Measurements from ENCODE around the gene ATG9B. TPM values are rescaled to one million over a fixed set of nuclear protein-coding genes. Genes with fewer than 3 reads are reported as not detected.

Gene ATG9B
- total RNA-seq, 2 donors from 2014 or later = not detected

DNA sequence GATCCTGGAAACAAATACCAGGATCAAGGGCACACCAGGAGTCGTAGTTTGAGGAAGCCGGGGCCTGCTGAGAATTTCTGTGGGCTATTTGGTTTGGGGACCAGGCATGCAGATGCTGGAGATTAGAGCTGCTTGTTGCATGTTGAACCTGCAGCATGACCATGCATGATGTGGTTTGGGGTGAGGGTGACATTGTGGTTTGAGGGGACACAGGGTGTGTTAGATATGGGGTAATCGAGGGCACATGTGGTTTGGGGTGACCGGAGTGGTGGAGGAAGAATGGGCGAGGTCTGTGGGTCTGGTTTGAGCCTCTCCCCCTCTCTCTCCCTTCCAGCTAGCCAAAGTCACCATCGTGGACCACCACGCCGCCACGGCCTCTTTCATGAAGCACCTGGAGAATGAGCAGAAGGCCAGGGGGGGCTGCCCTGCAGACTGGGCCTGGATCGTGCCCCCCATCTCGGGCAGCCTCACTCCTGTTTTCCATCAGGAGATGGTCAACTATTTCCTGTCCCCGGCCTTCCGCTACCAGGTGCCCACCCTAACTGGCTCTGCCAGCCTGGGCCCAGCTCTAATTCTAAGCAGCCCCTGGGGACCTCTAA is 23.3 kb downstream of the ATG9B start:
- no peaks in the 10 kb centered on the region for H3K27me3 ChIP-seq
- peaks cover 0 to 10% of the 10 kb centered on the region in 2 donors for H3K4me1 ChIP-seq
- H3K9me3 ChIP-seq = no peaks in the 10 kb centered on the region
- H3K36me3 ChIP-seq = no peaks in the 10 kb centered on the region
- H3K27ac ChIP-seq = no peak overlapping the region
- no peak overlapping the region for H3K4me3 ChIP-seq
- DNase-seq (ENCODE audit: low spot score) = no peak
- no peak for TF ChIP-seq CTCF (IDR thresholded peaks at IDR 0.05)

DNA sequence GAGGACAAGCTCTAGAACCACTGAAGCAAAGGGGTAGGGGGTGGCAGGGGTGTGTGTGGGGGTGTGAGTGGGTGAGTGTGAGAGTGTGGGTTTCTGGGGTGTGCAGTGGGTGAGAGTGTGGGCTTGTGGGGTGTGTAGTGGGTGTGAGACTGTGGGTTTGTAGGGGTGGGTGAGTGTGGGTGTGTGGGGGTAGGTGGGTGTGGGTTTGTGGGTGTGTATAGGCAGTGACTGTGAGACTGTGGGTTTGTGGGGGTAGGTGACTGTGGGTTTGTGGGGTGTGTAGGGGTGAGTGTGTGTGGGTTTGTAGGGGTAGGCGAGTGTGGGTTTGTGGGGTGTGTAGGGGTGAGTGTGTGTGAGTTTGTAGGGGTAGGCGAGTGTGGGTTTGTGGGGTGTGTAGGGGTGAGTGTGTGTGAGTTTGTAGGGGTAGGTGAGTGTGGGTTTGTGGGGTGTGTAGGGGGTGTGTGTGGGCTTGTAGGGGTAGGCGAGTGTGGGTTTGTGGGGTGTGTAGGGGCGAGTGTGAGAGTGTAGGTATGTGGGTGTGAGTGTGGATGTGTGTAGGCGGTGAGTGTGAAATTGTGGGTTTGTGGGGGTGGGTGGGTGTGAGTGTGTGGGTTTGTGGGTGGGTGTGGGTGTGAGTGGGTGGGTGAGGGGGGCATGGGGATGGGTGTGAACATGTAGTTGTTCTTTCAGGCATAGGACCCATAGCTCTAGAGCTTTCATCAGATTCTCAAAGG is 24.6 kb downstream of the ATG9B start:
- H3K36me3 ChIP-seq = no peaks in the 10 kb centered on the region
- H3K27ac ChIP-seq = no peak overlapping the region
- peaks cover 0 to 20% of the 10 kb centered on the region in 2 donors for H3K4me1 ChIP-seq
- TF ChIP-seq CTCF (IDR thresholded peaks at IDR 0.05) = no peak
- no peaks in the 10 kb centered on the region for H3K27me3 ChIP-seq
- DNase-seq (ENCODE audit: low spot score) = no peak
- no peaks in the 10 kb centered on the region for H3K9me3 ChIP-seq
- H3K4me3 ChIP-seq = no peak overlapping the region

- H3K36me3 ChIP-seq = no peaks in the 10 kb centered on the region
- H3K4me1 ChIP-seq = peaks cover 0 to 25% of the 10 kb centered on the region in 2 donors
- no peak for TF ChIP-seq CTCF (IDR thresholded peaks at IDR 0.05)
- no peaks in the 10 kb centered on the region for H3K9me3 ChIP-seq
- H3K27ac ChIP-seq = no peak overlapping the region
- no peak overlapping the region for H3K4me3 ChIP-seq
- no peaks in the 10 kb centered on the region for H3K27me3 ChIP-seq
- no peak for DNase-seq (ENCODE audit: low spot score)
Observed at GRCh38 chr7:150999001-150999400, 25.3 kb downstream of the ATG9B start.

DNA sequence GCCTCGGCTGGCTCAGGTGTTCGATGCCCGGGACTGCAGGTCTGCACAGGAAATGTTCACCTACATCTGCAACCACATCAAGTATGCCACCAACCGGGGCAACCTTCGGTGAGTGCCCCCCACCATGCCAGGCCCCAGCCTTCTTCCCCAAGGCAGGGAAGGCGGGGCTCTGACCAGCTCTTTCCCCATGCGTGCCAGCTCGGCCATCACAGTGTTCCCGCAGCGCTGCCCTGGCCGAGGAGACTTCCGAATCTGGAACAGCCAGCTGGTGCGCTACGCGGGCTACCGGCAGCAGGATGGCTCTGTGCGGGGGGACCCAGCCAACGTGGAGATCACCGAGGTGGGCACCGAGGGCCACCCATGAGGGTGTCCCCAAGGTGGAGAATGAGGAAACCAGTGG is 26.0 kb downstream of the ATG9B start:
- Histone ChIP-seq H3K4me1 (peaks cover 0 to 26% of the 10 kb centered on the region in 2 donors), H3K27me3 (no peaks in the 10 kb centered on the region), H3K4me3 (no peak overlapping the region), H3K27ac (no peak overlapping the region), H3K9me3 (no peaks in the 10 kb centered on the region), H3K36me3 (no peaks in the 10 kb centered on the region)
- no peak for TF ChIP-seq CTCF (IDR thresholded peaks at IDR 0.05)
- no peak for DNase-seq (ENCODE audit: low spot score)

DNA sequence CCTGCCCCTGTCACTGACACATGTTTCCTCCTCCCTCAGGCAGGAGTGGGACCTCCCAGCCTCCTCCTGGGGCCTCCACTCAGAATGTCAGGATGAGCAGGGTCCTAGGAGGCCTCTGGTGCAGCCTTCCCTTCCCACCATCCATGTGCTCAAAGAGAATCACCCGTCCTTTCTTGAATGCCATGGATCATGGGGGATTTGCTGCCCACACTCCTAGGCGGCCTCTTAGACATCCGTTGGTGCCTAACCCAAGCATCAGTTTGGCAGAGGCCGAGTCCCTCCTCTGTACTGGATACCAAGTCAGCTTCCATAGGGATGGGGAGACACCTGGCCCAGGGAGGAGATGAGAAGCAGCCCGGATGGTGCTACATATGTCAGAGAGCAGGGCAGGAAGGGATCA is 26.5 kb downstream of the ATG9B start:
- no peaks in the 10 kb centered on the region for H3K9me3 ChIP-seq
- no peaks in the 10 kb centered on the region for H3K36me3 ChIP-seq
- no peaks in the 10 kb centered on the region for H3K27me3 ChIP-seq
- no peak for TF ChIP-seq CTCF (IDR thresholded peaks at IDR 0.05)
- H3K27ac ChIP-seq = no peak overlapping the region
- H3K4me3 ChIP-seq = no peak overlapping the region
- no peak for DNase-seq (ENCODE audit: low spot score)
- H3K4me1 ChIP-seq = peaks cover 0 to 26% of the 10 kb centered on the region in 2 donors
